Measurements from ENCODE around the gene CHD9NB. TPM values are rescaled to one million over a fixed set of nuclear protein-coding genes. Genes with fewer than 3 reads are reported as not detected.
A peak's percentile ranks its signal among the peaks of the same experiment; 100 is the strongest.

Gene CHD9NB
- total RNA-seq, result 0.26 and 2.0 TPM in 2 replicates

DNA sequence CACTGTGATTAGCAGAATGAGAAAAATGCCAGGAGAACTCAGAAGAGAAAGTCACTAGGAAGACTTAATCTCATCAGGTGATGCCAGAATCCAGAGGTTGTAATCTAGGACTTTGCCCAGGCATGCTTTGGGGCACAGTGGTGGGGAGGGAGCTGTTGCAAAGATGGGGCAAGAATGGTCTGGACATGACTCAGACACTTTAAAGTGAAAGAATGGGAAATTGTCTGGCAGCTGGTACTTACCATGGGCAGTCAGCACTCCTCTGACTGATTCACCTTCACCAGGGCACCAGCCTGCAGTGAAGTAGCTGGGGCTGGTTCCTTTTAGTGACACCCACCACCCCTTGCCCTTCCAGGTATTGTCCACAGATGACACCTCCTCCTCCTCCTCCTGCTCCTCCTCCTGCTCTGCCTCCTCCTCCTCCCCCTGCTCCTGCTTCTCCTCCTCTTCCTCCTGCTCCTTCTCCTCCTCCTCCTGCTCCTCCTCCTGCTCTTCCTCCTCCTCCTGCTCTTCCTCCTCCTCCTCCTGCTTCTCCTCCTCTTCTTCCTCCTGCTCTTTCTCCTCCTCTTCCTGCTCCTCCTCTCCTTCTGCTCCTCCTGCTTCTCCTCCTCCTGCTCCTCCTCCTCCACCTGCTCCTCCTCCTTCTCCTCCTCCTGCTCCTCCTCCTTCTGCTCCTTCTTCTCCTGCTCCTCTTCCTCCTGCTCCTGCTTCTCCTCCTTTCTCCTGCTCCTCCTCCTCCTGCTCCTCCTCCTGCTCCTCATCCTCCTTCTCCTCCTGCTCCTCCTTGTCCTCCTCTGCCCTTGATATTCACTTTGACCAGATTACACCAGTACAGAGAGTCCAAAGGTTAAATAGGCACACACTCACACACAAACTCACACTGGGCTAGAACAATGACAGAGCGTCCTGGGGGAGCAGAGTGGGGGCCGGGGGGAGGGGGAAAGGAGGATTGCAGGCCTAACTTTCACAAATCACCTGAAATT is at the start of gene CHD9NB:
TSS of gene CHD9NB (minus strand) at position 379 of the 983 bp plus-strand sequence. CDS start 8,739 bp downstream, outside the sequence.
- H3K27me3 ChIP-seq (ENCODE audit: control insufficient read depth, insufficient read depth, low read length), result no peaks in the 10 kb centered on the region
- TF ChIP-seq, protein P1, sequence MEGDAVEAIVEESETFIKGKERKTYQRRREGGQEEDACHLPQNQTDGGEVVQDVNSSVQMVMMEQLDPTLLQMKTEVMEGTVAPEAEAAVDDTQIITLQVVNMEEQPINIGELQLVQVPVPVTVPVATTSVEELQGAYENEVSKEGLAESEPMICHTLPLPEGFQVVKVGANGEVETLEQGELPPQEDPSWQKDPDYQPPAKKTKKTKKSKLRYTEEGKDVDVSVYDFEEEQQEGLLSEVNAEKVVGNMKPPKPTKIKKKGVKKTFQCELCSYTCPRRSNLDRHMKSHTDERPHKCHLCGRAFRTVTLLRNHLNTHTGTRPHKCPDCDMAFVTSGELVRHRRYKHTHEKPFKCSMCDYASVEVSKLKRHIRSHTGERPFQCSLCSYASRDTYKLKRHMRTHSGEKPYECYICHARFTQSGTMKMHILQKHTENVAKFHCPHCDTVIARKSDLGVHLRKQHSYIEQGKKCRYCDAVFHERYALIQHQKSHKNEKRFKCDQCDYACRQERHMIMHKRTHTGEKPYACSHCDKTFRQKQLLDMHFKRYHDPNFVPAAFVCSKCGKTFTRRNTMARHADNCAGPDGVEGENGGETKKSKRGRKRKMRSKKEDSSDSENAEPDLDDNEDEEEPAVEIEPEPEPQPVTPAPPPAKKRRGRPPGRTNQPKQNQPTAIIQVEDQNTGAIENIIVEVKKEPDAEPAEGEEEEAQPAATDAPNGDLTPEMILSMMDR (IDR thresholded peaks at IDR 0.05; ENCODE audit: insufficient read depth, low read length, severe bottlenecking), result no peak
- peak; percentile 93 for FAIRE-seq
- H3K36me3 ChIP-seq (ENCODE audit: control insufficient read depth, insufficient read depth, low read length), result no peaks in the 10 kb centered on the region
- DNase-seq (ENCODE audit: low read depth), result peak; percentile 99
- H3K4me3 ChIP-seq (ENCODE audit: low read depth, low read length), result peak within 1 kb of the TSS; percentile 11

DNA sequence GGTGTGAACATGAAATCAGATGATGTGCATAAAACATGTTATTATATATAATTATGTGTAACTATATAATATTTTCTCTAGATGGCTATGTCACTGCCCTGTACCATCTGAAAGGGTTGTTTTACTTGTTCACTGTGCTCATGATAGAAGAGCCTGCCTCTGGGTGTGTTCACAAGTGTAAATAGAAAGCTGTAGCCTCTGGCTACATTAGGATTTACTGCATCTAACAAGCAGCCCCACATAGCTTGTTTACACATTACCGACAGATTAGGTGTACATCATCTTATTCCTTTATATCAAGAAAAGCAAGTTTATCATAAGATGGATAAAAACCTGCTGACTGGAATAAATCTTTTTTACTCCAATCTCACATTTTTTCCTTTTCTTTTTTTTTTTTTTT is 48.2 kb upstream of the CHD9NB start:
- Histone ChIP-seq H3K36me3 (ENCODE audit: control insufficient read depth, insufficient read depth, low read length) (no peaks in the 10 kb centered on the region), H3K27me3 (ENCODE audit: control insufficient read depth, insufficient read depth, low read length) (no peaks in the 10 kb centered on the region), H3K4me3 (ENCODE audit: low read depth, low read length) (no peak overlapping the region)
- TF ChIP-seq, protein P1 (IDR thresholded peaks at IDR 0.05; ENCODE audit: insufficient read depth, low read length, severe bottlenecking), result no peak
- DNase-seq (ENCODE audit: low read depth) (no peak), FAIRE-seq (no peak)

DNA sequence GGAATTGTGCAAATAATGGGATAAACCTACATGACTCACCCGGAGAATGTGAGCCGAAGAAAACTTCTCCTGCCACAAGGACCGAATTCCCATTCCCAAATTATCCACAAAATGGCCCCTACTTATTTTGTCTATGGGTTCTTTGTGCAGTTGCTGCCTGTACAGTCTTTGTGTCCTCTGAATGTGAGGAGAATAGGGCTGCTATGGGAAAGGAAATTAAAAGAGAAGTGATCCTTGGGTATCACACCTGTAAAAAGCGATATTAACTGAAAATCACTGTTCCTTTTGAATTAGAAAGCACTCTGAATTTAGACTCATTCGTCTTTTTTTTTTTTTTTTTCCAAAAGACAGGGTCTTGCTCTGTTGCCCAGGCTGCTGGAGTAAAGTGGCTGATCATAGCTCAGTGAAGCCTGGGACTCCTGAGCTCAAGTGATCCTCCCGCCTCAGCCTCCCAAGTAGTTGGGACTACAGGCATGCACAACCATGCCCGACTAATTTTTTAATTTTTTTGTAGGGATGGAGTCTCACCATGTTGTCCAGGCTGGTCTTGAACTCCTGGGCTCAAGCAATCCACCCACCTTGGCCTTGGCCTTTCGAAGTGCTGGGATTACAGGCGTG is 47.5 kb upstream of the CHD9NB start:
- DNase-seq (ENCODE audit: low read depth) (no peak), FAIRE-seq (no peak)
- H3K4me3 ChIP-seq (ENCODE audit: low read depth, low read length), result no peak overlapping the region
- H3K36me3 ChIP-seq (ENCODE audit: control insufficient read depth, insufficient read depth, low read length), result no peaks in the 10 kb centered on the region
- H3K27me3 ChIP-seq (ENCODE audit: control insufficient read depth, insufficient read depth, low read length), result no peaks in the 10 kb centered on the region
- TF ChIP-seq, protein P1 (IDR thresholded peaks at IDR 0.05; ENCODE audit: insufficient read depth, low read length, severe bottlenecking), result no peak

DNA sequence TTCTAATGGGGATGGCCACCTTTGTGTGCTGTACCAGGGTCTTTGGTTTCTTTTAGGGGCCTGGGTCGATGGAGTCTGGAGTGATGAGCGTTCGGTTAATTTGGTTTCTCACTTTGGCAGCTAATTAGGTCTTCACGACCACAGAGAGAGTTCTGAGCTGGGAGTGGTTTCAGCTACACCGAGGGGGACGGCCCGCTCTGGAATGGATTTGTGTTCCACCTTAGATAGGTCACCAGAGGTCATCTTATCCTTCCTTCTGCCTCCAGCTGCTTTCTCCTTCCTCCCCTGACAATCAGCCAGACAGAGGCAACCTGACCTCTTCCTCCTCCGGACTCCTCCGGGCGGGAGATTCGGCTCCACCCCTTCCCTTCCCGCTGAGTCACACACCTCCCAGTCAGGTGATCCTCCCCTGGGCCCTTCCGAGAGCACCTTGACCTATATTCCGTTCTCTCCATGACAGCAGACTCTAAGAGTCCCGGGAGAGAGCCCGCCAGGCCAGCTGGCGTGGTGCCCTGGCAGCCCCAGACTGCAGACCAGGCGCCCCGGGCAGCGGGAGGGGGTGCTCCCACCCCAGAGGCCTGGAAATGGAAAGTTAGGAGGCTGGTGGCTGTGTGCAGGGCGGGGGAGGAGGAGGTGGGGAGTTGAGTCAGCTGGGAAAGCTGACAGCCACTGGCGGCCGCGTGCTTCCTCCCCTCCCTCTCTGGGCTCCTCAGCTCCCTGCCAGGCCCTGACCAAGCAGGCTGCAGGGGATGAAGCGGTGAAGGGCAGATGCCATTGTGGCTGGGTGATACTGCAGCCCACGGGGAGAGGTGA is 46.8 kb upstream of the CHD9NB start:
- H3K36me3 ChIP-seq (ENCODE audit: control insufficient read depth, insufficient read depth, low read length), result no peaks in the 10 kb centered on the region
- DNase-seq (ENCODE audit: low read depth) (peak; percentile 95), FAIRE-seq (no peak)
- no peaks in the 10 kb centered on the region for H3K27me3 ChIP-seq (ENCODE audit: control insufficient read depth, insufficient read depth, low read length)
- H3K4me3 ChIP-seq (ENCODE audit: low read depth, low read length), result peak overlapping the region; percentile 38
- TF ChIP-seq, protein P1 (IDR thresholded peaks at IDR 0.05; ENCODE audit: insufficient read depth, low read length, severe bottlenecking), result no peak

DNA sequence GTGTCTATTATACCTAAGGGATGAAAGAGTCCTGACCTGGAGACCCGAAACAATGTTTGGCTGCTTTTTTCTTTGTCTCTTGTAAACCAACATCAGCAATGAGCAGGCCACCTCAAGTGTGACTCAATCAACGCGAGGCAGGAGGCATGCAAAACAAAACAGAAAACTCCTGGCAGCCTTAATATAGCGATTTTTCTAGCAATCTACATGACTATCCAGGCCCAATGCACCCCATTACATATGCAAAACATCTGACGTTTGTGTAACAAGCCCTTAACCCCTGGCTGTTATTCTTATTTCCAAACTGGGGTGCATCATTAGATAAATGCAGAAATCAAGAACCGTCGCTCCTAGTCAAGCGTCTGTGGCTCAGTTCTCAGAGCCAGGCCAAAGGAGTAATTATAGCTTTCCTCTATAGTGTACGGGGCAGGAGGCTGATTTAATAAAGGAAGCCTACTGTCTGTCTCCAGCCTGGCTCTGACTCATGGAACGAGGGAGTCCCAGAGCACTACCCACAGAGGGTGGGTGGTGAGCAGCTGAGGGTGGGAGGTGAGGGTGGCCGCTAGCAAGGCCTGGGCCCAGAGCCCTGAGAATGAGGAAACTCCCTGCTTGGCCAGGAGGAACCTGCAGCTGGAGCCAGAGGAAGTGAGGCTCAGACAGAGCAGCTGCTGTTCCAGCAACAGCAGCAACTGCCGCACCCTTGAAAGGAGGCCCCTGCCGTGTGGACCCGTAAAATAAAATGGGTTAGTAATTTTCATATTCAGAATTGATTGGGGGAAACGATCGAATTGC is 46.0 kb upstream of the CHD9NB start:
- TF ChIP-seq, protein P1 (IDR thresholded peaks at IDR 0.05; ENCODE audit: insufficient read depth, low read length, severe bottlenecking), result no peak
- DNase-seq (ENCODE audit: low read depth), result peak; percentile 77
- H3K27me3 ChIP-seq (ENCODE audit: control insufficient read depth, insufficient read depth, low read length), result no peaks in the 10 kb centered on the region
- no peak for FAIRE-seq
- no peak overlapping the region for H3K4me3 ChIP-seq (ENCODE audit: low read depth, low read length)
- H3K36me3 ChIP-seq (ENCODE audit: control insufficient read depth, insufficient read depth, low read length), result no peaks in the 10 kb centered on the region

Measured in bronchial epithelial cell (primary cell).